ENCODE measurements around the gene VWA3A.

GRCh38 chr16:22205577-22206012, 113.3 kb downstream of the VWA3A start:
- TF ChIP-seq CTCF (conservative IDR thresholded peaks at IDR 0.05; ENCODE audit: low read depth, low read length), result no peak
- no peak for TF ChIP-seq EZH2 (IDR thresholded peaks at IDR 0.05; ENCODE audit: low read length, unreplicated experiment)
- TF ChIP-seq EZH2phosphoT487 (IDR thresholded peaks at IDR 0.05; ENCODE audit: borderline replicate concordance, low read length), result no peak
